DMS153 treated with DMSO at 0.1 percent for 48 hours (cell line): Measurements from ENCODE around the gene PUDP.

Experiments used
- DNase-seq: peaks from one replicate; lab custom pipeline; 2025; ENCODE audit not compliant: unreplicated experiment; lab: John Stamatoyannopoulos, UW

Gene PUDP

GRCh38 chrX:7076245-7076661 is 71.7 kb downstream of the PUDP start:
- no peak for DNase-seq

DNA sequence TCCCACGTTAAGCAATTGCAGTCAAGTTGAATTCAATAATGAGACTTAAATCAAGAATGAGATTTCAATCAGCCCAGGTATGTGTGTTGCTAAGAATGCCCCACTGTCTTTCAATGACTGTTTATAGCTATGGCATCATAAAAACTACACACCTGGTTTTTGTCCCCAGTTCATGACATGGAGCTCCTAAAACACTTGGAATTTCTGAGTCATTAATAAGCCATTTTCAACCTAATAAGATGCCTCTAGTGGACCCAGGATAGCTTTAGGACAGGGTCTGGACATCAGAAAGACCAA is 73.1 kb downstream of the PUDP start:
- DNase-seq, result no peak

DNA sequence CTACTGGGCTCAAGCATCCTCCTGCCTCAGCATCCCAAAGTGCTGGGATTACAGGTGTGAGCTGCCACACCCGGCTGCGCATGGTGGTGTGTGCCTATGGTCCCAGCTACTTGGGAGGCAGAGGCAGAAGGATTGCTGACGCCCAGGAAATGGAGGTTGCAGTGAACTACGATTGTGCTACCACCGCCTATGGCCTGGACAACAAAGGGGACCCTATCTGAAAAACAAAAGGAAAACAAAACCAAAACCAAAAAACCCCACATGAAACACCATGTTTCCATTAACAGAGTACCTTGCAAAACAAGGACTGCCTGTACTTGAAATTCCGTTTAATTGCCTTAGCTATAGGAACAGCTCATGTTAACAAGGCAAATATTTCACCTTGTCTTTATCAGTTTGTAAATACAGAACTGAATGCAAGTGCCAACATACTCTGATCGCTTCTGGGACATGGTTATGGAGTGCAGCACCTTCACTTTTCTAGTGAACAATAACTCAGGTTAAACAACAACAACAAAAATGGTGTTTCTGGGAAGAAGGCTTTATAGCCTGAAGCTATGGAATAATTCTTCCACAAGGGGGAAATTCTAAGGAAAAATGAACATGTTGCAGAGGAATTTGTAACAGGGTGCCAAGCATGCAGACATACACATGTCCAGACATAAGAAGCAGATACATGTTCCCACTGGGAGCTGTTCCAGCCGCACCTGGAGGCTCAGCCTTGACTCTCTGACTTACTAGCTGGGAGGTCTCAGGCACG is 73.6 kb downstream of the PUDP start:
- no peak for DNase-seq

DNA sequence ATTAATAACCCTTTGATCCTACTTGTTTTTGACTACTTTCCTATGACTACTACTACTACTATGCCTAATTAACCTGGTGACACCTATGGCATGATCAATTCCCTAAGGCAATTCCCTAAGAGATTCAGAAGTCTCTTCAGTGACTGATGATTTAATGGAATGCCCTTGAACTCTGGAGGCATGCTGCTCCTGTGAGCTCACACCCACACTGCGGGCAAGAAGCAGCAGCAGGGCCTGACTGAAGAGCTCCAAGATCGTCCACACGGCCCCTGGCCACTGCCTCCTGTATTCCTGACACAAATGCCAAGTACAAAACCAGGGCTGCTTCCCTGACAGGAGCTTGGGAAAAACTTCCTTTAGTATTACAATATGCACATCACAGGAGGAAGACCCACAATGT is 74.6 kb downstream of the PUDP start:
- no peak for DNase-seq

DNA sequence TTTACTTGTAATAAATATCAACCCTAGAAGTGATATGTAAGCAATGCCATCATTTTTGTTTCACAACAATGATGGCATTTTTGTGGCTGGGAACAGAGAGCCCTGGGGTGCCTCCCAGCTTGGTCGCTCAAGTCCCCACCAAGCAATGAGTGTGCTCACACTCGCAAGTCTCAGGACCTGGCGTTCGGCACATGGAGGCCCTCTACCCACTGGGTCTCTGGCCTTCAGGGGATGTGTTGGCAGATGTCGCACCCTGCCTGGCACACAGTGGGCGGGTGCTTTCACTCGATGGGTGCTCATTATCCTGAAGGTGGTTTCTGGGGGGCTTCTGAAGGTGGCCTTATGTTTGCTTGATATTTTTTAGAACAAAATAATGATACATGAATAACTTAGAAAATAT is 75.1 kb downstream of the PUDP start:
- no peak for DNase-seq

DNA sequence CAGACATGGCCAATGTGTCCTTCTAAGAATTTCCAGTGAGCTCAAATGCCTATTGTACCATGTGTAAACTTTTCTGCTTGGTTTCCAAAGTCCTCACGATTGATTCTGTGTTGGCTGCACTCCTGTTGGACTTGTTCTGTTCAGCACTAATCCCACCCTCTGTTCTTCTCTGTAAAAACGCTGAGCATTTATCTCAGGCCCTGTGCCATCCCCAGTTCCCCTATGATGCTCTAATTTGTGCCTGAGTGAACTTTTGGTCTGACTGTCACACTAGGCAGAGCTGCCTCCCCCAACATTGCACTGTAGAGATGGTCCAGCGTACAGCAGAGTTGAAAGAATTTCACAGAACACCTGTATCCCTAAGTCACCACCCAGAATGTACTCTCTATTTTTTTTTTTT is 76.6 kb downstream of the PUDP start:
- no peak for DNase-seq

GRCh38 chrX:7069556-7069955 is 78.4 kb downstream of the PUDP start:
- DNase-seq, result no peak

DNA sequence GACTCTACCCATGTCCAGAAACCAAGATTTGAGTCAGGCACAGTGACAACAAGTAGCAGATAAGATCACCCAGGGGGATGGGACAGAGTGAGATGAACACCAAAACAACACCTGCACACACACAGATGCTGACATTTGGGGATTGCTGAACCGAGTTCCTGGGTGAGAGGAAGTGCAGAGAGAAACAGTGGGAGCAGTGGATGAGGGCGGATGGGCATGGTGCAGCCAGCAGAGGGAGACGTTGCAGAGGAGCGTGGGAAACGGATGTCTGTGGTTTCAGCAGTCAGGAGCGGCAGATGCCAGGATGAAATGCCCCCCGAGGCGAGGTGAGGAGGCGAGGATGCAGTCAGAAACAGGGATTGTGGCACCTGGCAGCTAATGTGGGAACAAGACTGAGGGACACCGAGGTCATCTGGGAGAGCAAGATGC is 79.0 kb downstream of the PUDP start:
- DNase-seq, result no peak

DNA sequence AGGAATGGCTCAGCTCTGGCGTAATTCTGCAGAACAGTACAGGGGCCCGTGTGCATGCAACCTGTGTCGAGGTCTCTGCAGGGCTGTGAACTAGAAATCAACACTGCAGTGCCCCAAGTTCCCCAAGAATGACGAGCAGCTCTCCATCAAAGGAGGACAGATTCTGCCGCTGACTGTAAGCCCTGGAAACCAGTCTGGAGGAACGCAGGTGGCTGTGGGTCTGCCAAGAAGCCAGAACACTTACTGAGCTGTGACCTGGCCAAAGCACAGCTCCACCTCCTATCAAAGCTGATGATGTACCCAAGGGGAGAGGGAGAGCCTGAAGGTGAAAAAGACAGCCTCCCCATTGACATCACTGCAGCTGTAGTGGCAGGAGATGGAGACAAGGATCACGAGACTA is 80.7 kb downstream of the PUDP start:
- DNase-seq, result no peak

- no peak for DNase-seq
These were observed 82.5 kb downstream of the PUDP start for GRCh38 chrX:7065473-7065872.

GRCh38 chrX:7062903-7063302 is 85.0 kb downstream of the PUDP start:
- DNase-seq, result no peak

- DNase-seq, result no peak
These were observed 85.7 kb downstream of the PUDP start for GRCh38 chrX:7062276-7062675.

DNA sequence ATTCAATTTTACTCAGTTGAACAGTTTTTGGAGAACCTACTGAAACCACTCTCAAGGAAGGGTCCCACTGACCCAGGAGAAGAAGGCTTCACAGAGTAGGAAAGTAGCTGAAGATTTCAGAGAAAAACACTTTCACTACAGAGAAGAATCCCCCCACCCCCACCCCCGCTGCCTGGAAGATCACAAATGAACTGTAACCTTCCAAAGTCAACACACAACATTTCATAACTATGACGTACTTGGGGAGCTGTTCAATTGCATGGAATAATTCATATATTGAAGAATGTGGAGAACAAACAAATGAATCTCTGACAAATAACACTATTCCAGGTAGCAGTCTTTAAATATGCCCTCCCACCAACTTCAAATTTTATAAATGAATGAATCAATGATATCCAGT is 86.5 kb downstream of the PUDP start:
- no peak for DNase-seq

DNA sequence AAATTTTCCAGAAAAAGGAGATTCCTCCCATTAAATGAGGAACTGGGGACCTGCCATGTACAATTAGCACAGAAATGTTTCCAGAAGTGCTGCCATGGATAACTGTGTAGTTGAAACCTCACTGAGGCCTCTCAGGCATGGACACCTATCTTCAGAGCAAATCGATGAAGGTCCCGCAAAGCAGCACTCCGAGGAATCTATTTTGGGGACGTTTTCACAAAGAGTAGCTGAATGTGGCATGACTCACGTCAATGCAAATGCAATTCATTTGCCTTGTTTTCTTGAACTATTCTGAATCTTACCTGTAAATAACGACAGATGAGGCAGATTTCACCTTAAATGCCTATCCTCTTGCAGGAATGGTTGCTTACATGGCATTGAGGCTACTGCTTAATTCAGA is 87.5 kb downstream of the PUDP start:
- DNase-seq, result no peak

DNA sequence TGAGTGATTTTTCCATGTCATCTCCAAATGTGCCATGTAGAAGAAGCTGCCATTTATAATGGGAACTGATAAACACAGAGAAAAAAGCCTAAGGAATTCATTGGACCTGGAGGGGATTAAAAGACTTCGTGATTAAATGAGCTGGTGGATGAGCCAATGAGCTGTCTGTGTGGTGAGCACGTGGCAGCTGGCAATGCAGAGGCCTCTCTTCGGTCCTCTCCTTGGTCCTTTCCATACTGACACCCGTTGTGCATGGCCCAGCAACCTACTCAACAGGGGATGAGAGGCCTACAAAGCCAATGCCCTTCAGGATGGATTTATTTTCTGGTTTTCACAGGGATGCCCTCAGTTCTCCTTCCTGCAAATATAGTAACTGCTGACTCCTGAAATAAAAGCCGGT is 88.1 kb downstream of the PUDP start:
- no peak for DNase-seq

DNA sequence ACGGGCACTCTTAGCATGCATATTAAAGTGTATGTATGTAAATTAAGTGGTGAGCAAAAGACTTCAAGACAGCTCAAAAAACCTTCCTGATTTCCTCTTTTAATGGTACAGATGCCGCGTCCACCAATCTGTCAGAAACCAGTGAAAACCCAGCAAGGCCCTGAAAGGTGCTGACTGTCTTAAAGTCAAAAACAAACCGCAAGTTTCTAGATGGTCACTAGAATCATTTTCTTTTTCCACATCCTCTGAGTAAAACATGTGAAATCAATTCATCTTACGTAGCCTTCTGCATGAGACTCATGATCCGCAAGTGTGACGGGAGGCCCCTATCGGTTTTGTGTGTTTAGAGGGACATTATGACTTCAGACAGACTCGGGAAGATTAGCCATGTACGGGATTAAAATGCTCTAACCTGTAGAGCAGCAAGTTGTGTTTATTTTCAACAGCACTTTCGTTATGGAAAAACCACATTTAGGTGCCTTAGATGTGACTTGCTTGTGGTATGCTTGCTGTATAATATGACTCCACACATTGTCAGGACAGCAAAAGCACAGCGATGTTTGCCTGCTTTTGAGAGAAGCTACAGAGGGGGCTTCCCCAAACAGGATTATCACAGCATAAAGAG is 88.6 kb downstream of the PUDP start:
- no peak for DNase-seq

DNA sequence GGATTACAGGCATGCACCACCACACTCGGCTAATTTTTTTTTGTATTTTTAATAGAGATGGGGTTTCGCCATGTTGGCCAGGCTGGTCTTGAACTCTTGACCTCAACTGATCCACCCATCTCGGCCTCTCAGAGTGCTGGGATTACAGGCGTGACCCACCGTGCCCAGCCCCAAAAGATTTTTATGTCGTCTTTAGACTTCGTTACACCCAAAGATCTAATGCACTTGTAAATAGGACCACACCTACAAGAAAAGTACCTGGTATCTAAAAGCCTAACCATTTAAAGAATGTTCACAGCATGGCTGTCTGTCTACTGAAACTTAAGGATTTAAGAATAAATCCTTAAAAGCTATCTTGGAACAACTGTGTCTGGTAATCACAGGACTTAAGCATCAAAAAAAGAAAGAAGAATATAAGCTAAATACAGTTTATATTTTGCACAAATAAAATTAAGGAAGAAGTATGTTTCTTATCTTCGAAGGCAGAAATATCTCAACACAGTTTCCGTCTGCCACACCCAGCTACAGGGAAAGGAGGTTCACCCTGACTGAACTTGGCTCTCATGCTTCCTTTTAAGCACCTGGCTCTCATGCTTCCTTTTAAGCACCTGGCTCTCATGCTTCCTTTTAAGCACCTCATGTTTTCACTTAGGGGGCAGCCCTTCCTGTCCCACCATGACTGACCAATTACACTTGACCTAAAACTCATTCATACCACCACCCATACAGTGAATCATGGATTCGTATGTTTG is 92.4 kb downstream of the PUDP start:
- DNase-seq, result no peak

- DNase-seq, result no peak
These were observed 93.4 kb downstream of the PUDP start for GRCh38 chrX:7054219-7055216.

GRCh38 chrX:7052541-7052940 is 95.4 kb downstream of the PUDP start:
- DNase-seq, result no peak

GRCh38 chrX:7050271-7050670 is 97.7 kb downstream of the PUDP start:
- DNase-seq, result no peak

DNA sequence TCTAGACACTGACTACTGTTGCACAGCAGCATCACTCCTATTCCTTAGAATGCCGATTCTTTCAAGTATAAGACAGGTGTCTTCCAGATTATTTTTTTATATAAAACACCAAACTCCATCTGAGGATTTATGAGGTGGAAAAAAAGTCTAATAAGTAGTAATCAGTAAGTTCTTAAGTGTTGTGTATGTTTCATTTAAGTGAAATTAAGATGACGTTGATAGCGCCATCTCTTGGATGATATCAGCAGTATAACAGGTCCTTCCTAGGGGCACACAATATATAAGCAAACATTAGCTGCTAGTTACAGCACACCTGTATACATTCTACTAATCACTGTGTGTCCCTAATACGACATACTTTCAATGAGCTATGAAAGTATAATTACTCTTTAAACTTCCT is 100.0 kb downstream of the PUDP start:
- no peak for DNase-seq
